GM23338 (cell line): Measurements from ENCODE around the gene WEE2. TPM values are rescaled to one million over a fixed set of nuclear protein-coding genes. Genes with fewer than 3 reads are reported as not detected.
A peak's percentile ranks its signal among the peaks of the same experiment; 100 is the strongest.

ENCODE experiments used
- ATAC-seq: fragments of 200-7000 bp; cut with Tn5 transposase; 3 replicates; pipeline ENCODE4 v1.9.1; 2020
- DNase-seq: peaks from one replicate; pipeline ENCODE4 v3.0.0-alpha.2; 2015; ENCODE audit warnings: low spot score
- H2AFZ ChIP-seq: fragments of 200-600 bp; sonication (generic); 2 replicates; pipeline ENCODE4 v1.8.0; 2016; ENCODE audit warnings: antibody characterized with exemption, mild to moderate bottlenecking, moderate library complexity
- H3F3A ChIP-seq: fragments of 200-600 bp; sonication (generic); replicated peaks from 2 replicates; pipeline ENCODE4 v1.8.0; 2017; ENCODE audit warnings: antibody characterized with exemption, mixed run types, low read depth
- H3K27ac ChIP-seq: fragments of 200-600 bp; sonication (generic); 2 replicates; pipeline ENCODE4 v1.6.1; 2016; ENCODE audit warnings: low read depth
- H3K27me3 ChIP-seq: fragments of 200-600 bp; sonication (generic); 2 replicates; pipeline ENCODE4 v1.8.0; 2016; ENCODE audit warnings: mild to moderate bottlenecking, mixed run types, moderate library complexity; ENCODE audit not compliant: insufficient read depth
- H3K36me3 ChIP-seq: fragments of 200-600 bp; sonication (generic); 2 replicates; pipeline ENCODE4 v1.8.0; 2016; ENCODE audit warnings: mild to moderate bottlenecking; ENCODE audit not compliant: insufficient read depth
- H3K4me1 ChIP-seq: fragments of 200-600 bp; sonication (generic); 2 replicates; pipeline ENCODE4 v1.8.0; 2016; ENCODE audit warnings: mild to moderate bottlenecking, moderate library complexity; ENCODE audit not compliant: insufficient read depth
- H3K4me2 ChIP-seq: fragments of 200-600 bp; sonication (generic); 2 replicates; pipeline ENCODE4 v1.7.1; 2017; ENCODE audit warnings: mixed run types
- H3K4me3 ChIP-seq: fragments of 200-600 bp; sonication (generic); 2 replicates; pipeline ENCODE4 v1.6.1; 2016; ENCODE audit warnings: mixed run types
- H3K79me2 ChIP-seq: fragments of 200-600 bp; sonication (generic); replicated peaks from 2 replicates; pipeline ENCODE4 v1.8.0; 2017; ENCODE audit warnings: mild to moderate bottlenecking; ENCODE audit not compliant: insufficient read depth
- H3K9me2 ChIP-seq: fragments of 200-600 bp; sonication (generic); 2 replicates; pipeline ENCODE4 v1.8.0; 2017; ENCODE audit not compliant: insufficient read depth
- H4K20me1 ChIP-seq: fragments of 200-600 bp; sonication (generic); replicated peaks from 2 replicates; pipeline ENCODE4 v1.8.0; 2017; ENCODE audit warnings: mild to moderate bottlenecking; ENCODE audit not compliant: insufficient read depth
- H3K27ac Mint-ChIP-seq: 2 replicates; pipeline ENCODE4 v1.8.0; 2020; ENCODE audit warnings: inconsistent platforms, mild to moderate bottlenecking, moderate library complexity, mixed read lengths
- H3K27me3 Mint-ChIP-seq: 3 replicates; pipeline ENCODE4 v1.8.0; 2022; ENCODE audit warnings: low read depth, mild to moderate bottlenecking, moderate library complexity, mixed read lengths, inconsistent platforms; ENCODE audit not compliant: insufficient read depth, poor library complexity
- H3K36me3 Mint-ChIP-seq: 3 replicates; pipeline ENCODE4 v1.8.0; 2021; ENCODE audit warnings: low read depth, mild to moderate bottlenecking, inconsistent platforms, moderate library complexity, mixed read lengths
- H3K4me1 Mint-ChIP-seq: 3 replicates; pipeline ENCODE4 v1.8.0; 2020; ENCODE audit warnings: mild to moderate bottlenecking, inconsistent platforms, mixed read lengths
- H3K4me3 Mint-ChIP-seq: 3 replicates; pipeline ENCODE4 v1.8.0; 2021; ENCODE audit warnings: moderate library complexity, mild to moderate bottlenecking, inconsistent platforms, mixed read lengths
- H3K9me3 Mint-ChIP-seq: 3 replicates; pipeline ENCODE4 v1.8.0; 2020; ENCODE audit warnings: moderate library complexity, mild to moderate bottlenecking, inconsistent platforms, mixed read lengths
- CTCF ChIP-seq, 2 experiments: fragments of 200-600 bp in 1 of 2; sonication (generic) in 1 of 2; conservative IDR thresholded peaks; 2 replicates each; pipeline versions ENCODE4 v1.5.1 to v1.6.1; 2016 to 2017; ENCODE audit warnings: antibody characterized with exemption in 2 of 2, low read depth in 2 of 2, mild to moderate bottlenecking in 2 of 2, moderate library complexity in 1 of 2
- ETS1 ChIP-seq: IDR thresholded peaks from 2 replicates; pipeline ENCODE4 v1.6.1; 2016; ENCODE audit warnings: antibody characterized with exemption
- EZH2phosphoT487 ChIP-seq: fragments of 200-600 bp; sonication (generic); IDR thresholded peaks from one replicate; pipeline ENCODE4 v1.8.1; 2018; ENCODE audit warnings: antibody characterized with exemption; ENCODE audit not compliant: unreplicated experiment
- JUNB ChIP-seq: IDR thresholded peaks from one replicate; pipeline ENCODE4 v1.6.1; 2016; ENCODE audit warnings: antibody characterized with exemption; ENCODE audit not compliant: unreplicated experiment
- NANOG ChIP-seq: IDR thresholded peaks from 2 replicates; pipeline ENCODE4 v1.6.1; 2016; ENCODE audit warnings: antibody characterized with exemption, borderline replicate concordance
- POLR2AphosphoS5 ChIP-seq: IDR thresholded peaks from 2 replicates; pipeline ENCODE4 v1.6.1; 2016; ENCODE audit warnings: antibody characterized with exemption, low read depth
- REST ChIP-seq: IDR thresholded peaks from one replicate; pipeline ENCODE4 v1.6.1; 2018; ENCODE audit warnings: antibody characterized with exemption; ENCODE audit not compliant: unreplicated experiment
- ZNF331 ChIP-seq: fragments of 250-450 bp; sonication (Bioruptor Pico); IDR thresholded peaks from 2 replicates; pipeline ENCODE4 v1.5.0; 2020; ENCODE audit warnings: low read depth, mild to moderate bottlenecking, moderate library complexity
- polyA plus RNA-seq: library from polyadenylated mRNA; unstranded; fragments of >200 nt; fragmentation: Nextera tagmentation; extraction: Ambion mirVana; gene quantifications from 2 replicates; pipeline ENCODE4 v1.2.1, GENCODE V29; 2016
- total RNA-seq: library from RNA; depleted of rRNA; stranded (reverse); fragments of >200 nt; shearing (Covaris generic); gene quantifications from 2 replicates; pipeline ENCODE4 v1.2.3, GENCODE V29; 2014

Gene WEE2
- total and polyA plus RNA-seq, 2 experiments from 2014 or later: not detected

- TF ChIP-seq REST: no peak
- no peak for TF ChIP-seq ZNF331 (CRISPR knock-in tag)
- TF ChIP-seq POLR2AphosphoS5: no peak
Measured at GRCh38 chr7:141666071-141666470, 42.1 kb upstream of the WEE2 start (continued).

GRCh38 chr7:141668853-141669252 is 39.3 kb upstream of the WEE2 start:
- Histone ChIP-seq H3K4me2 (no peak overlapping the region), H3F3A (no peaks in the 10 kb centered on the region), H3K4me3 (no peak overlapping the region), H3K79me2 (no peaks in the 10 kb centered on the region), H2AFZ (no peak overlapping the region), H3K4me1 (no peaks in the 10 kb centered on the region), H3K36me3 (peaks cover 3% of the 10 kb centered on the region; the same call in 1 of the 2 replicates), H3K9me2 (no peaks in the 10 kb centered on the region), H4K20me1 (no peaks in the 10 kb centered on the region), H3K27ac (no peak overlapping the region), H3K27me3 (no peaks in the 10 kb centered on the region)
- Mint-ChIP-seq H3K4me3 (no peak overlapping the region), H3K27ac (no peak overlapping the region), H3K9me3 (peaks cover 8% of the 10 kb centered on the region; the same call in 1 of the 3 replicates), H3K4me1 (no peaks in the 10 kb centered on the region), H3K27me3 (peaks cover 8% of the 10 kb centered on the region), H3K36me3 (peaks cover 49% of the 10 kb centered on the region)
- ATAC-seq (peak; percentile 54; the same call in 2 of the 3 replicates), DNase-seq (no peak)
- TF ChIP-seq EZH2phosphoT487: no peak

GRCh38 chr7:141671705-141672496 is 36.3 kb upstream of the WEE2 start:
- H3K4me1 Mint-ChIP-seq: peaks cover 9% of the 10 kb centered on the region; the same call in 2 of the 3 replicates
- Histone ChIP-seq H3K4me1 (no peaks in the 10 kb centered on the region), H3K27me3 (no peaks in the 10 kb centered on the region), H3F3A (no peaks in the 10 kb centered on the region), H3K9me2 (no peaks in the 10 kb centered on the region), H3K4me2 (no peak overlapping the region), H3K79me2 (no peaks in the 10 kb centered on the region), H3K4me3 (no peak overlapping the region), H2AFZ (no peak overlapping the region), H3K27ac (no peak overlapping the region), H4K20me1 (0 out of 2 replicates have a peak, but pooled peaks cover 3% of the 10 kb centered on the region), H3K36me3 (peaks cover 3% of the 10 kb centered on the region; the same call in 1 of the 2 replicates)
- no peak overlapping the region for H3K27ac Mint-ChIP-seq
- ATAC-seq (no peak), DNase-seq (no peak)
- no peak overlapping the region for H3K4me3 Mint-ChIP-seq
- H3K27me3 Mint-ChIP-seq: peaks cover 6% of the 10 kb centered on the region
- peaks cover 40% of the 10 kb centered on the region for H3K36me3 Mint-ChIP-seq
- H3K9me3 Mint-ChIP-seq: peaks cover 8% of the 10 kb centered on the region; the same call in 1 of the 3 replicates
- TF ChIP-seq EZH2phosphoT487 (no peak), POLR2AphosphoS5 (no peak), ETS1 (no peak), JUNB (no peak), NANOG (no peak), CTCF (conservative IDR thresholded peaks at IDR 0.05; ENCODE audit: low read depth in 2 of 2) (no peak), ZNF331 (CRISPR knock-in tag) (no peak)
